Ishikawa (cell line): ENCODE results near the gene USP43.

ENCODE experiments used
- CEBPB ChIP-seq: IDR thresholded peaks from 2 replicates; pipeline ENCODE4 v1.6.1; 2012
- CREB1 ChIP-seq: IDR thresholded peaks from 2 replicates; pipeline ENCODE4 v1.6.1; 2012; ENCODE audit warnings: low read depth
- EGR1 ChIP-seq: IDR thresholded peaks from 2 replicates; pipeline ENCODE4 v1.6.1; 2012
- FOXM1 ChIP-seq: IDR thresholded peaks from 2 replicates; pipeline ENCODE4 v1.6.1; 2012; ENCODE audit warnings: low read depth, borderline replicate concordance
- RAD21 ChIP-seq: IDR thresholded peaks from 2 replicates; pipeline ENCODE4 v1.6.1; 2012; ENCODE audit warnings: low read depth
- TAF1 ChIP-seq: IDR thresholded peaks from 2 replicates; pipeline ENCODE4 v1.6.1; 2012; ENCODE audit warnings: low read depth, mild to moderate bottlenecking
- TF ChIP-seq, protein P1 (sequence below): IDR thresholded peaks from 2 replicates; pipeline ENCODE4 v1.6.1; 2012

DNA sequence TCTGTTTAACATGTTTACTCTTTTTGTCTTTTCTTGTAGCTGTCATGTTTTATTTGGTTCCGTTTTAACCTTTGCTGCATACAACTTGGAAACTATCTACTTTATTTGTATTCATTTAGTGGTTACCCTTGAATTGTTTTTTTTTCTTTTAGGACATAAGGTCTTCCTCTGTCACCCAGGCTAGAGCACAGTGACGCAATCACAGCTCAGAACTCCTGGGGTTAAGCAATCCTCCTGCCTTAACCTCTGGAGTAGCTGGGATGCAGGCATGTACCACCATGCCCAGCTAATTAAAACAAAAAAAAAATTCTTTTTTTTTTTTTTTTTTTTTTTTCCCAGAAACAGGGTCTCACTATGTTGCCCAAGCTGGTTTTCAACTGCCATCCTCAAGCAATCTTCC is 29.8 kb upstream of the USP43 start:
- no peak for TF ChIP-seq CEBPB
- TF ChIP-seq TAF1, result no peak
- no peak for TF ChIP-seq RAD21
- no peak for TF ChIP-seq EGR1
- TF ChIP-seq FOXM1, result no peak
- no peak for TF ChIP-seq CREB1
- TF ChIP-seq, protein P1, sequence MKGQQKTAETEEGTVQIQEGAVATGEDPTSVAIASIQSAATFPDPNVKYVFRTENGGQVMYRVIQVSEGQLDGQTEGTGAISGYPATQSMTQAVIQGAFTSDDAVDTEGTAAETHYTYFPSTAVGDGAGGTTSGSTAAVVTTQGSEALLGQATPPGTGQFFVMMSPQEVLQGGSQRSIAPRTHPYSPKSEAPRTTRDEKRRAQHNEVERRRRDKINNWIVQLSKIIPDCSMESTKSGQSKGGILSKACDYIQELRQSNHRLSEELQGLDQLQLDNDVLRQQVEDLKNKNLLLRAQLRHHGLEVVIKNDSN, result no peak
